ENCODE data around the gene PRDM16. TPM values are rescaled to one million over a fixed set of nuclear protein-coding genes. Genes with fewer than 3 reads are reported as not detected.

PRDM16 gene
- polyA plus RNA-seq, 1 donor from 2014 or later = 0.21 TPM

GRCh38 chr1:3339856-3340255 is 270.9 kb downstream of the PRDM16 start (continued):
- TF ChIP-seq EZH2 (IDR thresholded peaks at IDR 0.05; ENCODE audit: borderline replicate concordance, insufficient read depth, low read length, poor library complexity, severe bottlenecking) = no peak

DNA sequence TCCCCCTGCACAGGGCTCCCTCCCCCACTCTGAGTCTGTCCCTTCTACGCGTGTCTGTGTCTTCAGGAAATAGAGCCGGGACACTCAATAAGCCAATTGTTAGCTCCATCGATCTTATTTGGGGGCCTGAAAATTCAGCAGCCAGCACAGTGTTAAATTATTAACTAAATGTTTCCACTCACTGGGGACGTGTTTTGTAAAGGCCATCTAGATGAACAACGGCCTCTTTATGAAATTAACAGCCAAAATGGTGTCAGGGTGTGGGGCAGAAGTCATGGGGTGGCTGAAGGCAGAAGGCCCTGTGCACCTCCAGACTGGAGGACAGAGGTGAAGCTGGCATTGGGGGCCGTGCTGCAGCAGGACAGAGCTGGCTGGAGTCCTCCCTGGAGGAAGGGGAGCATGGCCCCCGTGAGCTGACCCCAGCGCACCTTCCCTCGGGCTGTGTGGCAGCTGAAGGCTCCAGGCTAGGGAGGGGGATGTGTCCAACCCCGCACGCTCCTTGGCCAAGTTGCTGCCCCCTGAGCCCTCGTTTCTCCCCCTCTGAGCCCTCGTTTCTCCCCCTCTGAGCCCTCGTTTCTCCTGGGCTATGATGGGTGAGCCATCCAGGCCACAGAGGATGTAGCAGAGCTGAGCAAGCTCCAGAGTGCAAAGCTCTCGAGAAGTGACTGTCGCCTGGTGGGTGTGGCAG is 271.7 kb downstream of the PRDM16 start:
- no peak overlapping the region for H3K9ac ChIP-seq (ENCODE audit: low read length)
- H3K27me3 ChIP-seq (ENCODE audit: insufficient read depth, low read depth, low read length) = no peaks in the 10 kb centered on the region
- no peak for TF ChIP-seq RAD21 (conservative IDR thresholded peaks at IDR 0.05)
- no peak for TF ChIP-seq SMC3 (conservative IDR thresholded peaks at IDR 0.05; ENCODE audit: poor library complexity)
- no peak for TF ChIP-seq TAF1 (IDR thresholded peaks at IDR 0.05; ENCODE audit: low read depth)
- TF ChIP-seq EP300 (conservative IDR thresholded peaks at IDR 0.05; ENCODE audit: poor library complexity, severe bottlenecking) = no peak
- no peak for TF ChIP-seq CTCF (IDR thresholded peaks at IDR 0.05; ENCODE audit: poor library complexity, severe bottlenecking)
- no peak for TF ChIP-seq EZH2 (IDR thresholded peaks at IDR 0.05; ENCODE audit: borderline replicate concordance, insufficient read depth, low read length, poor library complexity, severe bottlenecking)

DNA sequence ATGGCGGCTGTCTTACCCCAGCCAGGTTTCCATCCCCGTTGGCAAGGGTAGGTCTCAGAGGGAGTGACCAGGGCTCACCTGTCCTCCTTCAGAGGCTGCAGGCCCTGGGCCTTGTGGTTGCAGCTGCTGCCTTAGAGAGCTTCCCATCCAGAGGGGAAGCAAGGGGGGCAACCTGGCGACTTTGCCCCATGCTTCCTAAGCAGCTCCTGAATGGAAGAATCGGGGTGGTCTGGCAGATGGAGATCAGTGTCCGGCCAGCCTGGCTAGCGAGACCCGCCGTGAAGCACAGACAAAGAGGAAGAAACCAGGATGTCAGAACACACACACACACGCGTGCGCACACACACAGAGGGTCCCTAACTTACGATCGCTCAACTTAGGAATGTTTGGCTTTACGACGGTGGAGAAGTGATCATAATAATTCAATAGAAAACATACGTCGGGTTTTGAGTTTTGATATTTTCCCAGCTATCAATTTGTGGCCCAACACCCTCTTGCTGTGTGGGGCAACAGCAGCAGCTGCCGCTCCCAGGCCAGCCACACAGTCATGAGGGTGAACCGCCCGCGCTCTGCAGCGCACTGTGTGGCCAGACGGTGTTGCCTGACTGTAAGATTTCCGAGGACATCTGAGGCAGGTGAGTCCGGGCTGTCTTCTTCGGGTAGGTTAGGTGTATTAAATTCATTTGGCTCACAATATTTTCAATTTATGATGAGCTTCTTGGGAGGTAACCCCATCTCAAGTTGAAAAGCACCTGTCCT is 272.4 kb downstream of the PRDM16 start:
- Histone ChIP-seq H3K9ac (ENCODE audit: low read length) (no peak overlapping the region), H3F3A (ENCODE audit: insufficient read depth, low read length, poor library complexity, severe bottlenecking) (no peaks in the 10 kb centered on the region), H3K27ac (ENCODE audit: low read length) (no peak overlapping the region), H3K79me2 (replicated peaks; ENCODE audit: insufficient read depth, low read length) (peaks cover 8% of the 10 kb centered on the region), H3K4me3 (ENCODE audit: low read length) (no peak overlapping the region), H3K36me3 (ENCODE audit: insufficient read depth, low read length) (no peaks in the 10 kb centered on the region), H3K4me2 (ENCODE audit: low read length) (no peak overlapping the region), H3K27me3 (ENCODE audit: insufficient read depth, low read depth, low read length) (no peaks in the 10 kb centered on the region), H2AFZ (ENCODE audit: low read depth, low read length) (no peak overlapping the region), H3K9me3 (ENCODE audit: low read length) (no peaks in the 10 kb centered on the region), H4K20me1 (ENCODE audit: insufficient read depth) (no peaks in the 10 kb centered on the region), H3K9me2 (ENCODE audit: insufficient read depth, low read length) (no peaks in the 10 kb centered on the region)
- TF ChIP-seq REST (IDR thresholded peaks at IDR 0.05; ENCODE audit: borderline replicate concordance) = no peak
- TF ChIP-seq MXI1 (conservative IDR thresholded peaks at IDR 0.05; ENCODE audit: poor library complexity, severe bottlenecking) = no peak
- TF ChIP-seq EZH2 (IDR thresholded peaks at IDR 0.05; ENCODE audit: borderline replicate concordance, insufficient read depth, low read length, poor library complexity, severe bottlenecking) = no peak
- no peak for TF ChIP-seq SMC3 (conservative IDR thresholded peaks at IDR 0.05; ENCODE audit: poor library complexity)
- no peak for TF ChIP-seq TAF1 (IDR thresholded peaks at IDR 0.05; ENCODE audit: low read depth)
- TF ChIP-seq EP300 (conservative IDR thresholded peaks at IDR 0.05; ENCODE audit: poor library complexity, severe bottlenecking) = no peak
- no peak for TF ChIP-seq RAD21 (conservative IDR thresholded peaks at IDR 0.05)

More for the DNA sequence above, 271.7 kb downstream of the PRDM16 start:
- Histone ChIP-seq H3K4me3 (ENCODE audit: low read length) (no peak overlapping the region), H3K27ac (ENCODE audit: low read length) (no peak overlapping the region), H3K9me2 (ENCODE audit: insufficient read depth, low read length) (no peaks in the 10 kb centered on the region), H3K79me2 (replicated peaks; ENCODE audit: insufficient read depth, low read length) (peaks cover 8% of the 10 kb centered on the region), H3F3A (ENCODE audit: insufficient read depth, low read length, poor library complexity, severe bottlenecking) (no peaks in the 10 kb centered on the region), H2AFZ (ENCODE audit: low read depth, low read length) (no peak overlapping the region), H3K4me2 (ENCODE audit: low read length) (no peak overlapping the region), H4K20me1 (ENCODE audit: insufficient read depth) (no peaks in the 10 kb centered on the region), H3K36me3 (ENCODE audit: insufficient read depth, low read length) (no peaks in the 10 kb centered on the region), H3K9me3 (ENCODE audit: low read length) (no peaks in the 10 kb centered on the region)

Data from neural cell (in vitro differentiated cells).